ENCODE measurements around the gene OPN1MW3.
A peak's percentile ranks its signal among the peaks of the same experiment; 100 is the strongest.

The OPN1MW3 gene

DNA sequence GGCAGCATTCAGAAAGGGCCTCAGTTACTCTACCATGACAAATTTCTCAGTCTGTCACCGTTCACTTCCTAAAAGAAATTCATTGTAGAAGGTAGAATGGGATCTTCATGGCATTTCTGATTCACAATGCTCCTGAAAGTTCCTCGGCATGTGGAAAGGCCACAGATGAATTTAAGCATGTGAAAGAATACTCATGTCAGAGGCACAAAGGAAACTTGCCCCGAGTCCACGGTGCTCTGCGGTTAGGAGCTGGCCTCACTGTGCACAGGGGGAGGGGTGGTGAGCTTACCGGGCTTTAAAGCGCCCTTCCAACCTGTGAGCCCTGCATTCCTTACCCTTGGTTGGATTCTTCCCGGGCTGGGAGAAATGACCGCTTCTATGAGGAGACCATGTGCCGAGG lies 47.5 kb downstream of the OPN1MW3 start:
- no peak for DNase-seq (ENCODE audit: low read depth)
- no peak for TF ChIP-seq CTCF (conservative IDR thresholded peaks at IDR 0.05; ENCODE audit: low read depth, low read length)

DNA sequence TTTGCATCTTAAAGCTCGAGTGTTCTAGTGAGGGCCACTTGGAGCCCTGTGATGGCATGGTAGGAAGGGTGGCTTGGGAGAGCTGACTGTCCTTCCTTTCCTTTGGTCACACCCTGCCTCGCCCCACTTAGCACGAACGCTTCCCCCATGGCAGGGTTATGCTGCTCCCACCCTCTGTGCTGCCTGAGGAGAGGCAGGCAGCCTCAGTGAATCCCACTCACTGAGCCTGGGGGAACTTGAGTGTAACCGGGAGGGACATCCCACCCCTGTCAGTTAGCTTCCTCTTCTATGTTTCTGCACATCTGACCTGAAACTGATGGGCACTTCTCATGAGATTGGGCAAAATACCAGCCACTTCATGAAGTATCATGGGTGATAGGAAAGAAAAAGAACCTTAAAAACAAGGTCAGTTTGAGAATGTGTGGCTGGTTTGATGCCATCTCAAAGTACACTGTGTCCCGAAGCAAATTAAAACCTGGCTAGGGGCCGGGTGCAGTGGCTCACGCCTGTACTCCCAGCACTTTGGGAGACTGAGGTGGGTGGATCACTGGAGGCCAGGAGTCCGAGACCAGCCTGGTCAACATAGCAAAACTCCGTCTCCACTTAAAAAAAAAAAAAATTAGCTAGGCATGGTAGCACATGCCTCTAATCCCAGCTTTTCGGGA lies 48.3 kb downstream of the OPN1MW3 start:
- no peak overlapping the region for H3K4me3 ChIP-seq (ENCODE audit: low read length)
- no peak for DNase-seq (ENCODE audit: low read depth)
- TF ChIP-seq CTCF (conservative IDR thresholded peaks at IDR 0.05; ENCODE audit: low read depth, low read length): no peak

More for the DNA sequence above, 47.5 kb downstream of the OPN1MW3 start:
- H3K4me3 ChIP-seq (ENCODE audit: low read length): no peak overlapping the region

- no peak for TF ChIP-seq CTCF (conservative IDR thresholded peaks at IDR 0.05; ENCODE audit: low read depth, low read length)
- DNase-seq (ENCODE audit: low read depth): no peak
- H3K4me3 ChIP-seq (ENCODE audit: low read length): no peak overlapping the region
Observed at GRCh38 chrX:154307202-154307601, 49.8 kb downstream of the OPN1MW3 start.

- DNase-seq (ENCODE audit: low read depth): no peak
- no peak overlapping the region for H3K4me3 ChIP-seq (ENCODE audit: low read length)
- peak; percentile 76 for TF ChIP-seq CTCF (conservative IDR thresholded peaks at IDR 0.05; ENCODE audit: low read depth, low read length)
Observed at GRCh38 chrX:154308108-154308946, 50.9 kb downstream of the OPN1MW3 start.

- no peak overlapping the region for H3K4me3 ChIP-seq (ENCODE audit: low read length)
- no peak for TF ChIP-seq CTCF (conservative IDR thresholded peaks at IDR 0.05; ENCODE audit: low read depth, low read length)
- no peak for DNase-seq (ENCODE audit: low read depth)
Observed at GRCh38 chrX:154309041-154309775, 51.8 kb downstream of the OPN1MW3 start.

DNA sequence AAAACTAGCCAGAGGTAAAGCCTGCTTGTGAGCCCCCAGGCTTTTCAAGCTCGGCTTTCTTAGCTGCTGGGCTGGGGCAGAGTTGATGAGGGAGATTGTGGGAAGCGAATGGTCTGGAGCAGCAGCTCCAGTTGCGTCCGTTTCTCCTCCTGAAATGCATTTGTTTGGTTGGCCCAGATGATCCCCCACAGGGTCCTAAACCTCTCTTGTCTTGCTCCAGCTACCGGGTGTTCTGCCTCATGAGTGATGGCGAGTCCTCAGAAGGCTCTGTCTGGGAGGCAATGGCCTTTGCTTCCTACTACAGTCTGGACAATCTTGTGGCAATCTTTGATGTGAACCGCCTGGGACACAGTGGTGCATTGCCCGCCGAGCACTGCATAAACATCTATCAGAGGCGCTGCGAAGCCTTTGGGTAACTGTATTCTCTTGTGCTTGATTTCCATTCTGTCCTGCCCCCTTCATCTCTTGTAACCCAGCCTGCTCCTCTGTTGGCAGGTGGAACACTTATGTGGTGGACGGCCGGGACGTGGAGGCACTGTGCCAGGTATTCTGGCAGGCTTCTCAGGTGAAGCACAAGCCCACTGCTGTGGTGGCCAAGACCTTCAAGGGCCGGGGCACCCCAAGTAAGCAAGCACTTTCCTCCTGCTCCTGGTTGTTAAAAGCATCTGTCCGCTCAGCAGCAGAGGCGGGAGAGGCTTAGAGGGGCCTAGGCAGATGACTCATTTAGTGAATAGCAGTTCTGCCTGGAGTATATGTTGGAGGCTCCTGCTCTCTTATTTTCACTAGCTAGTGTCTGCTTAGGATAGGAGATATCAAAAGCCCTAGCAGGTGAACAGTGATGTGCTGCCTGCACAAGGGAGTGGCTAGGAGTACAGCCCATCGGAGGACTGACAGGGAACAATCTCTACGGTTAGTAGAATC lies 53.5 kb downstream of the OPN1MW3 start:
- no peak for DNase-seq (ENCODE audit: low read depth)
- H3K4me3 ChIP-seq (ENCODE audit: low read length): no peak overlapping the region
- no peak for TF ChIP-seq CTCF (conservative IDR thresholded peaks at IDR 0.05; ENCODE audit: low read depth, low read length)

Measured in retinal pigment epithelial cell (primary cell).